Fibroblast of villous mesenchyme (primary cell): Measurements from ENCODE around the gene FLAD1. TPM values are rescaled to one million over a fixed set of nuclear protein-coding genes. Genes with fewer than 3 reads are reported as not detected.

ENCODE experiments used
- DNase-seq: peaks from one replicate; pipeline ENCODE4 v3.0.0-alpha.2; 2010; ENCODE audit warnings: low read depth
- H3K4me3 ChIP-seq: 2 replicates; pipeline ENCODE4 v1.5.1; 2011; ENCODE audit warnings: low read depth, mild to moderate bottlenecking, low read length
- CTCF ChIP-seq: IDR thresholded peaks from 2 replicates; pipeline ENCODE4 v1.5.1; 2012; ENCODE audit warnings: low read depth, mild to moderate bottlenecking, low read length; ENCODE audit not compliant: insufficient read depth
- total RNA-seq: library from RNA; depleted of rRNA; stranded (reverse); fragments of >200 nt; gene quantifications from 2 replicates; pipeline ENCODE4 v1.2.3, GENCODE V29; 2012

The FLAD1 gene
- total RNA-seq, 1 donor = 22.9 TPM

- peak; percentile 18 for DNase-seq
- TF ChIP-seq CTCF = no peak
- peak overlapping the region; percentile 93 for H3K4me3 ChIP-seq
These were observed 16.6 kb downstream of the FLAD1 start for GRCh38 chr1:154999571-155000410.

GRCh38 chr1:155000411-155000725, 17.2 kb downstream of the FLAD1 start:
- DNase-seq = no peak
- H3K4me3 ChIP-seq = peak overlapping the region; percentile 93
- no peak for TF ChIP-seq CTCF

GRCh38 chr1:155000726-155001424, 17.7 kb downstream of the FLAD1 start:
- peak overlapping the region; percentile 93 for H3K4me3 ChIP-seq
- TF ChIP-seq CTCF = peak; percentile 5
- DNase-seq = peak; percentile 84

GRCh38 chr1:155001425-155001674, 18.2 kb downstream of the FLAD1 start:
- DNase-seq = no peak
- TF ChIP-seq CTCF = no peak
- H3K4me3 ChIP-seq = peak overlapping the region; percentile 93

- peak; percentile 99 for DNase-seq
- peak; percentile 50 for TF ChIP-seq CTCF
- peak overlapping the region; percentile 93 for H3K4me3 ChIP-seq
These were observed 18.7 kb downstream of the FLAD1 start for GRCh38 chr1:155001675-155002463.

- TF ChIP-seq CTCF = no peak
- peak; percentile 20 for DNase-seq
- peak within 1 kb of the TSS; percentile 93 for H3K4me3 ChIP-seq
These were observed 19.5 kb downstream of the FLAD1 start, which contains the start of gene ZBTB7B for GRCh38 chr1:155002464-155003226. ZBTB7B (plus strand) TSS chr1:155002802; CDS start chr1:155014661, 11,859 bp downstream.
